IMR-90 (cell line): Measurements from ENCODE around the gene SYNE2. TPM values are rescaled to one million over a fixed set of nuclear protein-coding genes. Genes with fewer than 3 reads are reported as not detected.

ENCODE experiments used
- ATAC-seq: fragments of 200-7000 bp; cut with Tn5 transposase; 2 replicates; pipeline ENCODE4 v1.9.1; 2020; ENCODE audit warnings: low read depth, mild to moderate bottlenecking, moderate library complexity
- BruUV-seq: library from RNA; stranded (reverse); fragments of 400-500 nt; replicated peaks from 2 replicates; lab custom pipeline; 2021; lab: Mats Ljungman, UMichigan
- CTCF ChIA-PET: fragments of 300-600 bp; formaldehyde crosslinking; extraction: SDS; loops from one replicate; lab custom pipeline; 2021; ENCODE audit warnings: antibody characterized with exemption; lab: Yijun Ruan, JAX
- POLR2A ChIA-PET: fragments of 300-600 bp; sonication (Branson Sonifier 250); formaldehyde crosslinking; loops from one replicate; lab custom pipeline; 2022; ENCODE audit warnings: antibody characterized with exemption; ENCODE audit not compliant: unreplicated experiment; lab: Charles Lee
- DNase-seq: peaks from one replicate; pipeline ENCODE4 v3.0.0; 2013
- H2AFZ ChIP-seq: replicated peaks from 2 replicates; pipeline ENCODE3; 2013; ENCODE audit warnings: low read length, mild to moderate bottlenecking; ENCODE audit not compliant: poor library complexity
- H2AK5ac ChIP-seq: 2 replicates; pipeline ENCODE4 v1.6.1; 2013; ENCODE audit warnings: low read depth, low read length, inconsistent platforms
- H2AK9ac ChIP-seq: replicated peaks from 2 replicates; pipeline ENCODE3; 2013; ENCODE audit warnings: mild to moderate bottlenecking, low read depth, low read length, moderate library complexity; ENCODE audit not compliant: poor library complexity
- H2BK120ac ChIP-seq: 2 replicates; pipeline ENCODE4 v1.6.1; 2013; ENCODE audit warnings: low read depth, low read length, inconsistent platforms
- H2BK15ac ChIP-seq: 3 replicates; pipeline ENCODE4 v1.6.1; 2013; ENCODE audit warnings: low read depth, low read length, inconsistent platforms
- H2BK20ac ChIP-seq: 2 replicates; pipeline ENCODE4 v1.6.1; 2013; ENCODE audit warnings: low read depth, mild to moderate bottlenecking, inconsistent platforms, low read length, moderate library complexity
- H2BK5ac ChIP-seq: 2 replicates; pipeline ENCODE4 v1.6.1; 2013; ENCODE audit warnings: mild to moderate bottlenecking, low read depth, low read length, inconsistent platforms; ENCODE audit not compliant: poor library complexity, severe bottlenecking
- H3K14ac ChIP-seq: replicated peaks from 2 replicates; pipeline ENCODE4 v1.6.1; 2013; ENCODE audit warnings: low read depth, low read length, inconsistent platforms
- H3K18ac ChIP-seq: 2 replicates; pipeline ENCODE4 v1.6.1; 2013; ENCODE audit warnings: low read depth, low read length, control low read depth
- H3K23ac ChIP-seq: 2 replicates; pipeline ENCODE4 v1.6.1; 2013; ENCODE audit warnings: low read depth, low read length, inconsistent platforms
- H3K27ac ChIP-seq: 2 replicates; pipeline ENCODE4 v1.5.1; 2013; ENCODE audit warnings: mild to moderate bottlenecking, control low read depth, low read length; ENCODE audit not compliant: insufficient read depth
- H3K27me3 ChIP-seq: 2 replicates; pipeline ENCODE4 v1.6.1; 2013; ENCODE audit warnings: low read length; ENCODE audit not compliant: control insufficient read depth, insufficient read depth
- H3K36me3 ChIP-seq: 2 replicates; pipeline ENCODE4 v1.6.1; 2013; ENCODE audit warnings: low read length, mixed read lengths; ENCODE audit not compliant: control insufficient read depth, insufficient read depth
- H3K4ac ChIP-seq: 2 replicates; pipeline ENCODE4 v1.6.1; 2013; ENCODE audit warnings: low read depth, low read length, inconsistent platforms
- H3K4me1 ChIP-seq: 2 replicates; pipeline ENCODE4 v1.6.1; 2013; ENCODE audit warnings: low read length, mixed read lengths; ENCODE audit not compliant: control insufficient read depth, insufficient read depth
- H3K4me2 ChIP-seq: 2 replicates; pipeline ENCODE4 v1.6.1; 2013; ENCODE audit warnings: low read depth, mild to moderate bottlenecking, control low read depth, low read length, moderate library complexity
- H3K4me3 ChIP-seq: 2 replicates; pipeline ENCODE4 v1.5.1; 2013; ENCODE audit warnings: low read depth, mild to moderate bottlenecking, control low read depth, low read length, moderate library complexity; ENCODE audit not compliant: insufficient read depth
- H3K56ac ChIP-seq: 2 replicates; pipeline ENCODE4 v1.6.1; 2013; ENCODE audit warnings: low read length, inconsistent platforms; ENCODE audit not compliant: insufficient read depth; ENCODE audit errors: extremely low read depth
- H3K79me1 ChIP-seq, 2 experiments: 2 replicates each; pipeline ENCODE4 v1.6.1; 2013; ENCODE audit warnings: low read length in 2 of 2, inconsistent platforms in 1 of 2, low read depth in 1 of 2
- H3K9ac ChIP-seq: 2 replicates; pipeline ENCODE4 v1.6.1; 2013; ENCODE audit warnings: low read depth, low read length, control low read depth
- H3K9me1 ChIP-seq: 2 replicates; pipeline ENCODE4 v1.6.1; 2013; ENCODE audit warnings: low read length, inconsistent platforms; ENCODE audit not compliant: insufficient read depth
- H3K9me3 ChIP-seq: 2 replicates; pipeline ENCODE4 v1.6.1; 2013; ENCODE audit warnings: low read length; ENCODE audit not compliant: control insufficient read depth, insufficient read depth
- H4K20me1 ChIP-seq: 2 replicates; pipeline ENCODE4 v1.6.1; 2013; ENCODE audit warnings: low read length, inconsistent platforms; ENCODE audit not compliant: insufficient read depth
- H4K5ac ChIP-seq: 2 replicates; pipeline ENCODE4 v1.6.1; 2013; ENCODE audit warnings: mild to moderate bottlenecking, low read depth, low read length, control low read depth
- H4K8ac ChIP-seq, 2 experiments: 2 replicates each; pipeline ENCODE4 v1.6.1; 2013; ENCODE audit warnings: low read depth in 2 of 2, low read length in 2 of 2, control low read depth in 1 of 2, inconsistent platforms in 1 of 2
- H4K91ac ChIP-seq: 2 replicates; pipeline ENCODE4 v1.6.1; 2013; ENCODE audit warnings: low read depth, low read length, inconsistent platforms; ENCODE audit not compliant: insufficient read depth
- BHLHE40 ChIP-seq: fragments of 150-350 bp; IDR thresholded peaks from 2 replicates; pipeline ENCODE4 v1.6.1; 2016; ENCODE audit warnings: mild to moderate bottlenecking, low read depth, low read length
- CHD1 ChIP-seq: IDR thresholded peaks from 2 replicates; pipeline ENCODE4 v1.6.1; 2012; ENCODE audit warnings: low read depth, low read length, improper control_type of control experiment
- CTCF ChIP-seq: conservative IDR thresholded peaks from 2 replicates; pipeline ENCODE4 v1.5.1; 2012; ENCODE audit warnings: mild to moderate bottlenecking, low read depth, low read length, improper control_type of control experiment
- ELK1 ChIP-seq: fragments of 150-350 bp; IDR thresholded peaks from 2 replicates; pipeline ENCODE4 v1.6.1; 2016; ENCODE audit warnings: low read depth, mild to moderate bottlenecking, low read length, moderate library complexity, borderline replicate concordance
- MAFK ChIP-seq: IDR thresholded peaks from 2 replicates; pipeline ENCODE4 v1.6.1; 2012; ENCODE audit warnings: low read depth, low read length, improper control_type of control experiment
- MAZ ChIP-seq: IDR thresholded peaks from 2 replicates; pipeline ENCODE4 v1.6.1; 2012; ENCODE audit warnings: low read depth, mild to moderate bottlenecking, low read length, improper control_type of control experiment, moderate library complexity, borderline replicate concordance
- MXI1 ChIP-seq: IDR thresholded peaks from 2 replicates; pipeline ENCODE4 v1.6.1; 2012; ENCODE audit warnings: low read depth, mild to moderate bottlenecking, low read length, moderate library complexity, borderline replicate concordance
- NFE2L2 ChIP-seq: fragments of 150-350 bp; IDR thresholded peaks from 2 replicates; pipeline ENCODE4 v1.6.1; 2016; ENCODE audit warnings: low read depth, mild to moderate bottlenecking, low read length
- POLR2A ChIP-seq: IDR thresholded peaks from 2 replicates; pipeline ENCODE4 v1.6.1; 2012; ENCODE audit warnings: mild to moderate bottlenecking, low read depth, low read length
- RAD21 ChIP-seq: IDR thresholded peaks from 2 replicates; pipeline ENCODE4 v1.6.1; 2012; ENCODE audit warnings: low read length, improper control_type of control experiment
- RCOR1 ChIP-seq: IDR thresholded peaks from 2 replicates; pipeline ENCODE4 v1.6.1; 2012; ENCODE audit warnings: mild to moderate bottlenecking, low read length, improper control_type of control experiment; ENCODE audit not compliant: insufficient replicate concordance
- RFX5 ChIP-seq: IDR thresholded peaks from 2 replicates; pipeline ENCODE4 v1.8.0; 2012; ENCODE audit warnings: low read depth, mild to moderate bottlenecking, low read length, moderate library complexity
- SMC3 ChIP-seq: fragments of 150-350 bp; IDR thresholded peaks from 2 replicates; pipeline ENCODE4 v1.6.1; 2016; ENCODE audit warnings: low read depth, mild to moderate bottlenecking, antibody characterized with exemption, low read length, moderate library complexity
- USF2 ChIP-seq: fragments of 150-350 bp; IDR thresholded peaks from 2 replicates; pipeline ENCODE4 v1.6.1; 2017; ENCODE audit warnings: mild to moderate bottlenecking, antibody characterized with exemption, low read length, low read depth
- WGBS, 2 experiments: methylation state at CpG; one replicate each; pipeline versions ENCODE4 v1.1.5 to v1.1.7; 2013; ENCODE audit warnings: missing lambda C conversion rate in 2 of 2; ENCODE audit not compliant: insufficient read length in 1 of 2; ENCODE audit errors: extremely low coverage in 2 of 2; 5-methylcytosine and 5-hydroxymethylcytosine counted together
- dilution Hi-C: fragments of 300-500 bp; cut with HindIII; formaldehyde crosslinking; loops from one replicate; pipeline ENCODE4 v1.14.3; 2018; ENCODE audit warnings: low sequenced_read_pairs; ENCODE audit not compliant: unreplicated experiment
- in situ Hi-C: fragments of 300-500 bp; cut with MboI; formaldehyde crosslinking; loops from 3 replicates; pipeline ENCODE4 v1.14.3; 2019; ENCODE audit warnings: low sequenced_read_pairs, inconsistent platforms, mixed read lengths
- intact Hi-C: fragments of 100-400 bp; cut with micrococcal nuclease; formaldehyde crosslinking; loops from 2 replicates; pipeline ENCODE4 v1.10.0; 2022
- polyA plus RNA-seq, 3 experiments: library from polyadenylated mRNA; depleted of rRNA; stranded (reverse); fragments of >200 nt; gene quantifications; 2 replicates each; pipeline ENCODE4 v1.2.3, GENCODE V29; 2012; ENCODE audit warnings: low replicate concordance in 1 of 3
- total RNA-seq: library from RNA; depleted of rRNA; stranded (reverse); fragments of >200 nt; gene quantifications from 2 replicates; pipeline ENCODE4 v1.2.3, GENCODE V29; 2012

The SYNE2 gene
- total and polyA plus RNA-seq, 2 of the 4 experiments (the other 2 are of a cell fraction) = 5.2 to 28.9 TPM

- H3K56ac ChIP-seq = no peak overlapping the region
- H3K9me1 ChIP-seq = peaks cover 8% of the 10 kb centered on the region; the same call in 1 of the 2 replicates
- dilution Hi-C loops = no loop called here
- intact Hi-C loops = no loop called here
- no peak overlapping the region for H2BK120ac ChIP-seq
- no peak overlapping the region for H2BK5ac ChIP-seq
- H3K79me1 ChIP-seq = no peaks in the 10 kb centered on the region
- no peak overlapping the region for H3K4me2 ChIP-seq
- H3K27me3 ChIP-seq = no peaks in the 10 kb centered on the region
- no peaks in the 10 kb centered on the region for H4K20me1 ChIP-seq
- TF ChIP-seq MAFK (no peak), ELK1 (no peak), MAZ (no peak), NFE2L2 (no peak), POLR2A (no peak), RCOR1 (no peak), CTCF (no peak), RAD21 (no peak), RFX5 (no peak), USF2 (no peak), CHD1 (no peak), MXI1 (no peak), BHLHE40 (no peak), SMC3 (no peak)
- no peak overlapping the region for H4K8ac ChIP-seq
- no TSS peak for BruUV-seq
- ChIA-PET POLR2A (no interaction called here), CTCF (no interaction called here)
- no peaks in the 10 kb centered on the region for H3K4me1 ChIP-seq
- H3K27ac ChIP-seq = no peak overlapping the region
- no peak overlapping the region for H4K5ac ChIP-seq
- H3K9me3 ChIP-seq = no peaks in the 10 kb centered on the region
- no peak overlapping the region for H2BK20ac ChIP-seq
- no peak overlapping the region for H3K23ac ChIP-seq
- no peak overlapping the region for H3K14ac ChIP-seq
- no peak overlapping the region for H3K4me3 ChIP-seq
- no peak overlapping the region for H2AFZ ChIP-seq
- no peak overlapping the region for H3K9ac ChIP-seq
- no peak overlapping the region for H2AK5ac ChIP-seq
- in situ Hi-C loops = no loop called here
- H4K91ac ChIP-seq = no peak overlapping the region
- DNase-seq (no peak), ATAC-seq (no peak)
- no peak overlapping the region for H2AK9ac ChIP-seq
- H3K36me3 ChIP-seq = peaks cover 12% of the 10 kb centered on the region; the same call in 1 of the 2 replicates
- H3K4ac ChIP-seq = no peak overlapping the region
- no CpG with 5 or more reads among the region's 7 CpGs for WGBS, 2 experiments
- no peak overlapping the region for H3K18ac ChIP-seq
- no peak overlapping the region for H2BK15ac ChIP-seq
Observed at GRCh38 chr14:64217834-64218233, 365.0 kb downstream of the SYNE2 start.
